ENCODE data around the gene ADRM1. TPM values are rescaled to one million over a fixed set of nuclear protein-coding genes. Genes with fewer than 3 reads are reported as not detected.

Gene ADRM1
- total RNA-seq, 1 experiment from 2014 or later = 160 TPM

- no peak for ATAC-seq
- Mint-ChIP-seq H3K27me3 (ENCODE audit: low read depth) (no peaks in the 10 kb centered on the region), H3K9me3 (no peaks in the 10 kb centered on the region), H3K36me3 (peaks cover 44% of the 10 kb centered on the region), H3K4me1 (no peaks in the 10 kb centered on the region), H3K27ac (no peak overlapping the region), H3K4me3 (no peak overlapping the region)
- CTCF ChIA-PET = no interaction called here
- POLR2A ChIA-PET = no interaction called here
- no peak for TF ChIP-seq SOX15 (CRISPR knock-in tag; IDR thresholded peaks at IDR 0.05)
- TF ChIP-seq ZNF425 (CRISPR knock-in tag; conservative IDR thresholded peaks at IDR 0.05) = no peak
- no peak for TF ChIP-seq ATF2 (CRISPR knock-in tag; IDR thresholded peaks at IDR 0.05; ENCODE audit: borderline replicate concordance, low read depth)
- no peak for TF ChIP-seq NFE2L1 (CRISPR knock-in tag; IDR thresholded peaks at IDR 0.05)
- no peak for TF ChIP-seq FOXP4 (CRISPR knock-in tag; IDR thresholded peaks at IDR 0.05)
- no peak for TF ChIP-seq PREB (CRISPR knock-in tag; IDR thresholded peaks at IDR 0.05; ENCODE audit: borderline replicate concordance)
- no peak for TF ChIP-seq ZNF121 (CRISPR knock-in tag; IDR thresholded peaks at IDR 0.05)
- no peak for TF ChIP-seq ATF3 (CRISPR knock-in tag; conservative IDR thresholded peaks at IDR 0.05)
- TF ChIP-seq TEAD1 (CRISPR knock-in tag; IDR thresholded peaks at IDR 0.05) = no peak
- TF ChIP-seq ATF6 (CRISPR knock-in tag; IDR thresholded peaks at IDR 0.05) = no peak
- TF ChIP-seq FOXJ3 (CRISPR knock-in tag; IDR thresholded peaks at IDR 0.05; ENCODE audit: borderline replicate concordance) = no peak
- no peak for TF ChIP-seq GABPB1 (CRISPR knock-in tag; IDR thresholded peaks at IDR 0.05)
- TF ChIP-seq HMGXB4 (CRISPR knock-in tag; IDR thresholded peaks at IDR 0.05) = no peak
- no peak for DNase-seq (ENCODE audit: low spot score)
Measured at GRCh38 chr20:62315773-62316172, 13.0 kb downstream of the ADRM1 start.
